GM23248 (cell line): ENCODE results near the gene MBNL1. TPM values are rescaled to one million over a fixed set of nuclear protein-coding genes. Genes with fewer than 3 reads are reported as not detected.

ENCODE experiments used
- DNase-seq: peaks from one replicate; pipeline ENCODE4 v3.0.0-alpha.2; 2015
- H2AFZ ChIP-seq: fragments of 200-600 bp; sonication (generic); 2 replicates; pipeline ENCODE4 v1.6.1; 2016; ENCODE audit warnings: antibody characterized with exemption
- H3F3A ChIP-seq: fragments of 200-600 bp; sonication (generic); 2 replicates; pipeline ENCODE4 v1.6.1; 2016; ENCODE audit warnings: mild to moderate bottlenecking, antibody characterized with exemption, mixed run types; ENCODE audit not compliant: insufficient read depth
- H3K27ac ChIP-seq: fragments of 200-600 bp; sonication (generic); 2 replicates; pipeline ENCODE4 v1.5.1; 2016; ENCODE audit warnings: mild to moderate bottlenecking
- H3K27me3 ChIP-seq: fragments of 200-600 bp; sonication (generic); replicated peaks from 2 replicates; pipeline ENCODE4 v1.6.1; 2016; ENCODE audit warnings: mild to moderate bottlenecking; ENCODE audit not compliant: insufficient read depth
- H3K36me3 ChIP-seq: fragments of 200-600 bp; sonication (generic); 2 replicates; pipeline ENCODE4 v1.6.1; 2016; ENCODE audit warnings: low read depth, mild to moderate bottlenecking
- H3K4me1 ChIP-seq: fragments of 200-600 bp; sonication (generic); 2 replicates; pipeline ENCODE4 v1.6.1; 2016; ENCODE audit warnings: mild to moderate bottlenecking; ENCODE audit not compliant: insufficient read depth
- H3K4me2 ChIP-seq: fragments of 200-600 bp; sonication (generic); one replicate; pipeline ENCODE4 v1.6.1; 2016; ENCODE audit warnings: mild to moderate bottlenecking; ENCODE audit not compliant: unreplicated experiment
- H3K4me3 ChIP-seq: fragments of 200-600 bp; sonication (generic); 2 replicates; pipeline ENCODE4 v1.5.1; 2016; ENCODE audit warnings: mild to moderate bottlenecking
- H3K79me2 ChIP-seq: fragments of 200-600 bp; sonication (generic); 2 replicates; pipeline ENCODE4 v1.6.1; 2016; ENCODE audit warnings: mild to moderate bottlenecking; ENCODE audit not compliant: insufficient read depth
- H3K9ac ChIP-seq: fragments of 200-600 bp; sonication (generic); 2 replicates; pipeline ENCODE4 v1.6.1; 2016; ENCODE audit warnings: mild to moderate bottlenecking
- H3K9me2 ChIP-seq: fragments of 200-600 bp; sonication (generic); 2 replicates; pipeline ENCODE4 v1.6.1; 2016; ENCODE audit warnings: mixed run types, mild to moderate bottlenecking, moderate library complexity; ENCODE audit not compliant: insufficient read depth
- H3K9me3 ChIP-seq: fragments of 200-600 bp; sonication (generic); one replicate; pipeline ENCODE4 v1.6.1; 2017; ENCODE audit warnings: low read depth
- H4K20me1 ChIP-seq: fragments of 200-600 bp; sonication (generic); 2 replicates; pipeline ENCODE4 v1.6.0; 2016; ENCODE audit not compliant: insufficient read depth
- EZH2 ChIP-seq: fragments of 200-600 bp; sonication (generic); IDR thresholded peaks from 2 replicates; pipeline ENCODE4 v1.6.1; 2018; ENCODE audit warnings: antibody characterized with exemption, mild to moderate bottlenecking; ENCODE audit not compliant: insufficient read depth, poor library complexity, severe bottlenecking
- EZH2phosphoT487 ChIP-seq: fragments of 200-600 bp; sonication (generic); IDR thresholded peaks from 2 replicates; pipeline ENCODE4 v1.6.1; 2018; ENCODE audit warnings: antibody characterized with exemption, moderate library complexity, mild to moderate bottlenecking, low read depth; ENCODE audit not compliant: insufficient read depth
- WGBS, 2 experiments: methylation state at CpG; one replicate each; pipeline ENCODE4 v1.1.6; 2015 to 2017; ENCODE audit warnings: low lambda C conversion rate in 2 of 2, low coverage in 1 of 2; ENCODE audit errors: missing lambda C conversion rate in 2 of 2; 5-methylcytosine and 5-hydroxymethylcytosine counted together
- in situ Hi-C: fragments of 300-500 bp; cut with MboI; formaldehyde crosslinking; loops from 2 replicates; pipeline ENCODE4 v1.15.0; 2020
- polyA plus RNA-seq: library from polyadenylated mRNA; unstranded; fragments of >200 nt; fragmentation: Nextera tagmentation; extraction: Ambion mirVana; gene quantifications from 2 replicates; pipeline ENCODE4 v1.2.1, GENCODE V29; 2016
- total RNA-seq: library from RNA; depleted of rRNA; stranded (reverse); fragments of >200 nt; shearing (Covaris generic); gene quantifications from 2 replicates; pipeline ENCODE4 v1.2.3, GENCODE V29; 2014

The MBNL1 gene
- total and polyA plus RNA-seq, 2 experiments from 2014 or later, result 89.5 to 262 TPM

GRCh38 chr3:152382312-152383135, 113.8 kb downstream of the MBNL1 start:
- Histone ChIP-seq H4K20me1 (no peaks in the 10 kb centered on the region), H3K79me2 (peaks cover 98% of the 10 kb centered on the region), H2AFZ (no peak overlapping the region), H3K4me3 (peak overlapping the region; percentile 61), H3K9me2 (no peaks in the 10 kb centered on the region; the same call in 1 of the 2 replicates), H3K9ac (peak overlapping the region; percentile 59), H3K27me3 (no peaks in the 10 kb centered on the region), H3K36me3 (peaks cover 13% of the 10 kb centered on the region), H3K4me1 (peaks cover 80% of the 10 kb centered on the region), H3K27ac (peak overlapping the region; percentile 16; the same call in 1 of the 2 replicates), H3K9me3 (no peaks in the 10 kb centered on the region), H3K4me2 (peak overlapping the region; percentile 85), H3F3A (peaks cover 63% of the 10 kb centered on the region)
- in situ Hi-C loops, result no loop called here
- WGBS, 2 experiments, result 58 to 63% methylated on average over 9 of the region's 9 CpGs
- TF ChIP-seq EZH2phosphoT487 (no peak), EZH2 (no peak)
- no peak for DNase-seq

GRCh38 chr3:152383136-152383606, 114.4 kb downstream of the MBNL1 start:
- DNase-seq, result no peak
- in situ Hi-C loops, result no loop called here
- peaks cover 7% of the 10 kb centered on the region for H3K36me3 ChIP-seq
- peak overlapping the region; percentile 61; the same call in 1 of the 2 replicates for H3K4me3 ChIP-seq
- TF ChIP-seq EZH2phosphoT487, result no peak
- TF ChIP-seq EZH2, result no peak
- H3K79me2 ChIP-seq, result peaks cover 98% of the 10 kb centered on the region
- H3F3A ChIP-seq, result peaks cover 66% of the 10 kb centered on the region
- no peaks in the 10 kb centered on the region for H4K20me1 ChIP-seq
- peak overlapping the region; percentile 16; the same call in 1 of the 2 replicates for H3K27ac ChIP-seq
- H3K9me3 ChIP-seq, result no peaks in the 10 kb centered on the region
- no peaks in the 10 kb centered on the region for H3K27me3 ChIP-seq
- H3K9me2 ChIP-seq, result no peaks in the 10 kb centered on the region
- peaks cover 86% of the 10 kb centered on the region for H3K4me1 ChIP-seq
- H3K9ac ChIP-seq, result peak overlapping the region; percentile 59; the same call in 1 of the 2 replicates
- no peak overlapping the region for H2AFZ ChIP-seq
- 55 to 59% methylated on average over 1 of the region's 1 CpG for WGBS, 2 experiments
- peak overlapping the region; percentile 85 for H3K4me2 ChIP-seq

- H3K4me2 ChIP-seq, result no peak overlapping the region
Observed at GRCh38 chr3:152384412-152384811, 115.7 kb downstream of the MBNL1 start.

DNA sequence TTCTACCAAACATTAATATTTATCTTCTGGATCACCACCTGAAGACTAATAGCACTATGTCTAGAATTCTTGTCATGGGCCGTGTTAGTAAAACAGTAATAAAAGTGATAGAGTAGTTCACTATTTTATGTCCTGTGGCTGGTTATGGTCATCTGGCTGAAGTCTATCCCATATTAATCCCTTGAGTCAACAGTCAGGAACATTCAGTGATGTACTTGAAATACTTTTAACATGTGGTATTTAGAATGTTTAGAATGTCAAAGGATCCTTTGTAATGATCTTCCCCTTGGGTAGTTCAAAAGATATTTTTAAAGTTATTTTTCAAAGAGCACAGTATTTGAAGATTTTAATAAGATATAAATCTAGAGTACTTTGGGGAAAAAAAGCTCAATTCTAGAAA, 117.0 kb downstream of the MBNL1 start:
- H3K27ac ChIP-seq, result peak overlapping the region; percentile 72
- DNase-seq, result peak; percentile 83
- H3K79me2 ChIP-seq, result peaks cover 98% of the 10 kb centered on the region
- H3K9me2 ChIP-seq, result no peaks in the 10 kb centered on the region
- TF ChIP-seq EZH2phosphoT487, result no peak
- no peak for TF ChIP-seq EZH2
- peaks cover 74% of the 10 kb centered on the region for H3K4me1 ChIP-seq
- in situ Hi-C loops, result no loop called here
- H4K20me1 ChIP-seq, result no peaks in the 10 kb centered on the region
- peak overlapping the region; percentile 47 for H3K4me2 ChIP-seq
- peak overlapping the region; percentile 16; the same call in 1 of the 2 replicates for H3K9ac ChIP-seq
- H3K36me3 ChIP-seq, result no peaks in the 10 kb centered on the region
- 0 to 3% methylated on average over 1 of the region's 1 CpG for WGBS, 2 experiments
- peak overlapping the region; percentile 23 for H3K4me3 ChIP-seq
- peaks cover 52% of the 10 kb centered on the region for H3F3A ChIP-seq
- no peaks in the 10 kb centered on the region for H3K9me3 ChIP-seq
- no peaks in the 10 kb centered on the region for H3K27me3 ChIP-seq
- no peak overlapping the region for H2AFZ ChIP-seq

More at GRCh38 chr3:152384412-152384811, 115.7 kb downstream of the MBNL1 start:
- TF ChIP-seq EZH2 (no peak), EZH2phosphoT487 (no peak)
- Histone ChIP-seq H3K27me3 (no peaks in the 10 kb centered on the region), H3K27ac (no peak overlapping the region), H4K20me1 (no peaks in the 10 kb centered on the region), H3K9me2 (no peaks in the 10 kb centered on the region), H3K9ac (no peak overlapping the region), H3K4me3 (no peak overlapping the region), H3K36me3 (no peaks in the 10 kb centered on the region), H3K79me2 (peaks cover 98% of the 10 kb centered on the region), H3K4me1 (peaks cover 86% of the 10 kb centered on the region), H2AFZ (no peak overlapping the region), H3F3A (peaks cover 66% of the 10 kb centered on the region), H3K9me3 (no peaks in the 10 kb centered on the region)
- DNase-seq, result no peak
- in situ Hi-C loops, result no loop called here
